Measurements from ENCODE around the gene KIF13A. TPM values are rescaled to one million over a fixed set of nuclear protein-coding genes. Genes with fewer than 3 reads are reported as not detected.
"Not testable (repeated sequence)": the region's sequence is repeated elsewhere in the genome, so short reads cannot be mapped to it uniquely, and the experiment has no call there.

The KIF13A gene
- total RNA-seq, 4 donors from 2014 or later, result 36.3 to 47.5 (median 38.1) TPM

- Histone ChIP-seq H3K27ac (no peak overlapping the region), H3K4me3 (no peak overlapping the region), H3K36me3 (peaks cover 0 to 31% (median 10%) of the 10 kb centered on the region in 4 donors), H3K9me3 (no peaks in the 10 kb centered on the region), H3K4me1 (no peaks in the 10 kb centered on the region), H3K27me3 (no peaks in the 10 kb centered on the region)
- in situ Hi-C loops (cut with MboI; ENCODE audit: low pct_ligation_motif_present in 1 of 4, low pct_unique_long_range_greater_than_20kb in 1 of 4, low sequenced_read_pairs in 3 of 4) (loop anchor here in 3 of 4 donors (10.0 to 25.0 kb wide), 3 partner anchors 221 to 654 kb away; no protein-coding TSS in a partner anchor), intact Hi-C loops (cut with DNase I; ENCODE audit: low total_unique reads) (loop anchor here (10.0 kb wide), 1 partner anchor 654 kb away; no protein-coding TSS in a partner anchor)
- TF ChIP-seq CTCF (IDR thresholded peaks at IDR 0.05) (no peak), POLR2A (IDR thresholded peaks at IDR 0.05) (no peak), EP300 (IDR thresholded peaks at IDR 0.05; ENCODE audit: low read depth) (no peak)
- DNase-seq, result no peak
- WGBS, 2 donors (ENCODE audit: low coverage in 1 of 2), result 82 to 88% methylated on average over 5 of the region's 5 CpGs
These were observed 178.8 kb downstream of the KIF13A start for GRCh38 chr6:17808609-17809008.

- peaks cover 0 to 32% (median 9%) of the 10 kb centered on the region in 4 donors for H3K36me3 ChIP-seq
- intact Hi-C loops (cut with DNase I; ENCODE audit: low total_unique reads), result loop anchor here (10.0 kb wide), 1 partner anchor 653 kb away; no protein-coding TSS in a partner anchor
These were observed 180.0 kb downstream of the KIF13A start for GRCh38 chr6:17807431-17807830.

GRCh38 chr6:17803409-17803808, 184.0 kb downstream of the KIF13A start:
- 91 to 96% methylated on average over 3 to 5 of the region's 5 CpGs for WGBS, 2 donors (ENCODE audit: low coverage in 1 of 2)
- H3K27me3 ChIP-seq, result no peaks in the 10 kb centered on the region
- in situ Hi-C loops (cut with MboI; ENCODE audit: low pct_ligation_motif_present in 1 of 4, low pct_unique_long_range_greater_than_20kb in 1 of 4, low sequenced_read_pairs in 3 of 4) (loop anchor here in 3 of 4 donors (10.0 to 25.0 kb wide), 3 partner anchors 216 to 649 kb away; no protein-coding TSS in a partner anchor), intact Hi-C loops (cut with DNase I; ENCODE audit: low total_unique reads) (loop anchor here (10.0 kb wide), 1 partner anchor 649 kb away; no protein-coding TSS in a partner anchor)
- H3K9me3 ChIP-seq, result no peaks in the 10 kb centered on the region
- no peak overlapping the region for H3K4me3 ChIP-seq
- H3K27ac ChIP-seq, result no peak overlapping the region
- TF ChIP-seq POLR2A (IDR thresholded peaks at IDR 0.05), result no peak
- no peak for TF ChIP-seq EP300 (IDR thresholded peaks at IDR 0.05; ENCODE audit: low read depth)
- TF ChIP-seq CTCF (IDR thresholded peaks at IDR 0.05), result no peak
- no peak for TF ChIP-seq POLR2AphosphoS5 (IDR thresholded peaks at IDR 0.05)
- DNase-seq, result no peak
- no peaks in the 10 kb centered on the region for H3K4me1 ChIP-seq
- peaks cover 0 to 44% (median 4%) of the 10 kb centered on the region in 4 donors for H3K36me3 ChIP-seq

More at GRCh38 chr6:17807431-17807830, 180.0 kb downstream of the KIF13A start:
- WGBS, 2 donors (ENCODE audit: low coverage in 1 of 2), result 88 to 90% methylated on average over 5 of the region's 5 CpGs
- H3K4me1 ChIP-seq, H3K4me3 ChIP-seq, H3K27ac ChIP-seq, H3K9me3 ChIP-seq, H3K27me3 ChIP-seq, DNase-seq: not testable (repeated sequence)
- in situ Hi-C loops (cut with MboI; ENCODE audit: low pct_ligation_motif_present in 1 of 4, low pct_unique_long_range_greater_than_20kb in 1 of 4, low sequenced_read_pairs in 3 of 4), result loop anchor here in 3 of 4 donors (10.0 to 25.0 kb wide), 3 partner anchors 220 to 653 kb away; no protein-coding TSS in a partner anchor

- H3K36me3 ChIP-seq, result peaks cover 0 to 73% (median 23%) of the 10 kb centered on the region in 4 donors
- 79 to 82% methylated on average over 2 of the region's 2 CpGs for WGBS, 2 donors (ENCODE audit: low coverage in 1 of 2)
- no peak for TF ChIP-seq EP300 (IDR thresholded peaks at IDR 0.05; ENCODE audit: low read depth)
- no peak for TF ChIP-seq CTCF (IDR thresholded peaks at IDR 0.05)
- no peak for TF ChIP-seq POLR2A (IDR thresholded peaks at IDR 0.05)
- no peak for TF ChIP-seq POLR2AphosphoS5 (IDR thresholded peaks at IDR 0.05)
These were observed 188.8 kb downstream of the KIF13A start for GRCh38 chr6:17798477-17799154.

More at GRCh38 chr6:17798477-17799154, 188.8 kb downstream of the KIF13A start:
- H3K9me3 ChIP-seq, result no peaks in the 10 kb centered on the region
- no peak overlapping the region for H3K4me3 ChIP-seq
- DNase-seq, result no peak
- H3K4me1 ChIP-seq, result no peaks in the 10 kb centered on the region
- in situ Hi-C loops (cut with MboI; ENCODE audit: low pct_ligation_motif_present in 1 of 4, low pct_unique_long_range_greater_than_20kb in 1 of 4, low sequenced_read_pairs in 3 of 4) (loop anchor here in 1 of 4 donors (10.0 kb wide), 1 partner anchor 204 kb away; no protein-coding TSS in a partner anchor), intact Hi-C loops (cut with DNase I; ENCODE audit: low total_unique reads) (no loop called here)
- H3K27ac ChIP-seq, result no peak overlapping the region
- no peaks in the 10 kb centered on the region for H3K27me3 ChIP-seq
